Common myeloid progenitor, CD34-positive (primary cell): Measurements from ENCODE around the gene MARS1.

Source experiments
- CTCF ChIA-PET: fragments of 350-600 bp; sonication (Branson Sonifier 250); formaldehyde crosslinking; loops from one replicate; lab custom pipeline; 2021; ENCODE audit warnings: antibody characterized with exemption; lab: Charles Lee
- POLR2A ChIA-PET: fragments of 350-600 bp; sonication (Branson Sonifier 250); formaldehyde crosslinking; loops from one replicate; lab custom pipeline; 2021; ENCODE audit warnings: antibody characterized with exemption; lab: Charles Lee
- DNase-seq, 3 donors: peaks; one replicate each; pipeline versions ENCODE4 v3.0.0 to v3.0.0-alpha.2; 2013
- H3K27ac ChIP-seq, 2 experiments: 1 replicate in 1 of 2; 2 replicates in 1 of 2; pipeline ENCODE4 v1.7.0; 2013; ENCODE audit warnings: inconsistent platforms in 2 of 2, low read length in 2 of 2, mild to moderate bottlenecking in 2 of 2, low read depth in 1 of 2, moderate library complexity in 1 of 2; ENCODE audit not compliant: severe bottlenecking in 2 of 2, insufficient read depth in 1 of 2, poor library complexity in 1 of 2
- H3K27me3 ChIP-seq, 5 experiments: replicated peaks in 2 of 5; 1 replicate in 3 of 5; 2 replicates in 2 of 5; pipeline versions ENCODE4 v1.6.1 to v1.7.0; 2013; ENCODE audit warnings: low read length in 4 of 5, mild to moderate bottlenecking in 2 of 5, moderate library complexity in 2 of 5, inconsistent platforms in 1 of 5; ENCODE audit not compliant: insufficient read depth in 5 of 5, control insufficient read depth in 4 of 5
- H3K36me3 ChIP-seq, 4 experiments: 1 replicate in 2 of 4; 2 replicates in 2 of 4; pipeline versions ENCODE4 v1.6.1 to v1.7.0; 2013; ENCODE audit warnings: low read length in 3 of 4, control low read depth in 1 of 4, mild to moderate bottlenecking in 1 of 4; ENCODE audit not compliant: control insufficient read depth in 4 of 4, insufficient read depth in 4 of 4
- H3K4me1 ChIP-seq, 4 experiments: 1 replicate in 3 of 4; 2 replicates in 1 of 4; pipeline versions ENCODE4 v1.6.1 to v1.7.1; 2013; ENCODE audit warnings: low read length in 3 of 4, mild to moderate bottlenecking in 3 of 4, control low read depth in 1 of 4, inconsistent platforms in 1 of 4, moderate library complexity in 1 of 4; ENCODE audit not compliant: control insufficient read depth in 4 of 4, insufficient read depth in 4 of 4; ENCODE audit errors: control extremely low read depth in 1 of 4
- H3K4me3 ChIP-seq, 7 experiments: 1 replicate in 4 of 7; 2 replicates in 3 of 7; pipeline versions ENCODE4 v1.5.1 to v1.7.0; 2013; ENCODE audit warnings: mild to moderate bottlenecking in 7 of 7, low read length in 6 of 7, moderate library complexity in 6 of 7, inconsistent platforms in 2 of 7, low read depth in 2 of 7, control low read depth in 1 of 7; ENCODE audit not compliant: insufficient read depth in 4 of 7, control insufficient read depth in 1 of 7; ENCODE audit errors: extremely low read depth in 1 of 7
- H3K9me3 ChIP-seq, 5 experiments: 1 replicate in 4 of 5; 2 replicates in 1 of 5; pipeline versions ENCODE4 v1.6.1 to v1.7.1; 2013; ENCODE audit warnings: low read length in 4 of 5, mild to moderate bottlenecking in 2 of 5, inconsistent platforms in 1 of 5, low read depth in 1 of 5, moderate library complexity in 1 of 5; ENCODE audit not compliant: control insufficient read depth in 4 of 5, insufficient read depth in 2 of 5; ENCODE audit errors: control extremely low read depth in 1 of 5
- WGBS: methylation state at CpG from one replicate; pipeline ENCODE4 v1.1.5; 2013; ENCODE audit not compliant: insufficient coverage; 5-methylcytosine and 5-hydroxymethylcytosine counted together

MARS1 gene

DNA sequence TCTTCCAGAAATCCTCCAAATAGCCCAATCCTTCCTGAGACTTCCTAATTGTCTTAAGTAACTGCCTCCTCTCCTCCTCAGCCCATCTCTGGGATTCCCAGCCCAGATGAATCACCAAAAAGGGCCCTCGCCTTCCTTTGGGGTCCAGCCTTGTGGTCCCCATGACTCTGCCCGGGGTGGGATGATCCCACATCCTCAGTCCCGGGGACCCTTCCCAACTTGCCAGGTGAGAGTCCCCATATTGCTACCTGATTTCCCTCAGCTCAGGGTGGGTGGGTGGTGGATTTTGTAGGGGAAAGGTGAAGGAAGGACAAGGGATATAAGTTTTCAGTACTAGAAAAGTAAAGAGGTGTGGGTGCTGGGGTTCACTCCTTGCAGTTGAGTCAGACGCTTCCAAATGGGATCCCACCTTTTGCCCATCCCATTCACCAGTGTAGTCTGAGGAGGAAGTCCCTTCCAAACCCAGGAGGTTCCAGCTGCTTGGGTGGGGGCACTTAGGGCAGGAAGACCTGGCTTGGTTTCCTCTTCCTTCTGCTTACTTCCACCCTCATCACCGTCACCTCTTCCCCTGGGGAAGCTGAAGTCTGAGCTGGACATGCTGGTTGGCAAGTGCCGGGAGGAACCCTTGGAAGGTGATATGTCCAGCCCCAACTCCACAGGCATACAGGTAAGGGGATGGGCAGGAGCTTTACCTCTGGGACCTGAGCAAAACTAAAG is 22.7 kb upstream of the MARS1 start:
- peaks cover 4 to 25% (median 21%) of the 10 kb centered on the region in 4 experiments for H3K4me1 ChIP-seq
- WGBS: 80% methylated on average over 2 of the region's 6 CpGs
- no peaks in the 10 kb centered on the region for H3K9me3 ChIP-seq
- H3K27me3 ChIP-seq: peaks cover 0 to 12% (median 4%) of the 10 kb centered on the region in 5 experiments
- no peak for DNase-seq
- H3K36me3 ChIP-seq: peaks cover 0 to 22% (median 16%) of the 10 kb centered on the region in 4 experiments
- ChIA-PET POLR2A (interaction anchor here (1.6 kb wide), 1 partner anchor 11 kb away, joined by 4 read pairs; no protein-coding TSS in a partner anchor), CTCF (interaction anchor here (1.2 to 9.9 kb wide), 4 partner anchors 9 to 30 kb away, joined by 4 to 184 read pairs (median 8); partner anchors contain the start of genes ARHGAP9 and INHBE)
- H3K27ac ChIP-seq: no peak overlapping the region
- no peak overlapping the region for H3K4me3 ChIP-seq

DNA sequence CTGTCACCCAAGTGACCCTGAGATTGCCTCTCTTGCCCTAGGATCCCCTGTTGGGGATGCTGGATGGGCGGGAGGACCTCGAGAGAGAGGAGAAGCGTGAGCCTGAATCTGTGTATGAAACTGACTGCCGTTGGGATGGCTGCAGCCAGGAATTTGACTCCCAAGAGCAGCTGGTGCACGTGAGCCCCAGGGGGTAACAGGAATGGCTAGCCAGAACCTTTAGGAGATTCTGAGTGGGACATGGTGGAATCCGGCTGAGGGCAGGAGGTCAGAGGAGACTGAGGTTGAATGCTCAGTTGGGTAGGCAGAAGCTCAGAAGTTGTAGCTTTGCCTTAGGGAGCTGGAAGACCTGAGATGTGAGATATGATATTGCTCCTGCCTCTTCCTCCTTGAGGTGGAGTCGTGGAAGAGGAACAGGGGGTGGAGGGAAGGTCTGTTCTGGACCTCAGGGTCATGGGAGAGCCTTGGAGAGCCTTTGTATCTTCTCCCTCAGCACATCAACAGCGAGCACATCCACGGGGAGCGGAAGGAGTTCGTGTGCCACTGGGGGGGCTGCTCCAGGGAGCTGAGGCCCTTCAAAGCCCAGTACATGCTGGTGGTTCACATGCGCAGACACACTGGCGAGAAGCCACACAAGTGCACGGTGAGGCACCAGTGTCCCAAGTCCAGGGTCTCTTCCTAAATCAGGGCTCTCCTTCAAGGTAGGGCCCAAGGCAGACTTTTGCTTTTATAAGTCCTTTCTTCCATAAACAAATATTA is 21.9 kb upstream of the MARS1 start:
- POLR2A ChIA-PET: interaction anchor here (1.6 kb wide), 1 partner anchor 10 kb away, joined by 4 read pairs; no protein-coding TSS in a partner anchor

DNA sequence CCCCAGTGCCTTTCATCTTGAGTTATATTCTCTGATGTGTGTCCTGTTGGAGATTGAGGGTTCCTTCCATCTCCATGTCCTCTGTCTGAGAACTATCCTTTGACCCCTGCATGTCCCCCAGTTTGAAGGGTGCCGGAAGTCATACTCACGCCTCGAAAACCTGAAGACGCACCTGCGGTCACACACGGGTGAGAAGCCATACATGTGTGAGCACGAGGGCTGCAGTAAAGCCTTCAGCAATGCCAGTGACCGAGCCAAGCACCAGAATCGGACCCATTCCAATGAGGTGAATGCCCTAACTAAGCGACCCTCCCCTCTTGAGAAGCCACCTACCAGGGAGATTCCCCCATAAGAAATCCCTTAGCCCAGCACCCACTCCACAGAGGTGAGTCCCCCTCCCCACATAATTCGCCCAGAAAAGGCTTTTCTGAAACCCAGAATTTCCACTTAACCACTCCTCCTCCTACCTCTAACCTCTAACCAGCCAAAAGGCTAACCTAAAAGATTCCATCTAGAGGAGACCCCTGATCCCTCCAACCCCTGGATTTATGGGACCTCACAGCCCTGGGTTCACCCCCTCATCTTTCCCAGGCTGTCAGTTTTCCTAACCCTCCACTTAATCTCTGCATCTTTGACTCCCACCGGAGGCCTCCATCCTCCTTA is 20.5 kb upstream of the MARS1 start:
- Histone ChIP-seq H3K4me3 (no peak overlapping the region), H3K27me3 (no peaks in the 10 kb centered on the region), H3K4me1 (peaks cover 0 to 7% (median 2%) of the 10 kb centered on the region in 4 experiments), H3K36me3 (peaks cover 9 to 43% (median 33%) of the 10 kb centered on the region in 4 experiments), H3K9me3 (no peaks in the 10 kb centered on the region), H3K27ac (no peak overlapping the region)
- DNase-seq: no peak
- 95% methylated on average over 10 of the region's 12 CpGs for WGBS
- CTCF ChIA-PET: interaction anchor here (1.6 to 16.7 kb wide), 4 partner anchors 5 to 12 kb away, joined by 5 to 184 read pairs (median 98); partner anchors contain the start of genes ARHGAP9, GLI1 and INHBE
- POLR2A ChIA-PET: no interaction called here

More for the DNA sequence above, 21.9 kb upstream of the MARS1 start:
- peaks cover 0 to 5% (median 2%) of the 10 kb centered on the region in 5 experiments for H3K27me3 ChIP-seq
- peaks cover 2 to 18% (median 14%) of the 10 kb centered on the region in 4 experiments for H3K4me1 ChIP-seq
- H3K9me3 ChIP-seq: no peaks in the 10 kb centered on the region
- no peak overlapping the region for H3K4me3 ChIP-seq
- H3K27ac ChIP-seq: no peak overlapping the region
- no peak for DNase-seq
- WGBS: 91% methylated on average over 11 of the region's 14 CpGs
- peaks cover 0 to 29% (median 21%) of the 10 kb centered on the region in 4 experiments for H3K36me3 ChIP-seq
- CTCF ChIA-PET: interaction anchor here (0.6 to 9.9 kb wide), 5 partner anchors 10 to 30 kb away, joined by 3 to 184 read pairs (median 5); partner anchors contain the start of genes ARHGAP9 and INHBE

DNA sequence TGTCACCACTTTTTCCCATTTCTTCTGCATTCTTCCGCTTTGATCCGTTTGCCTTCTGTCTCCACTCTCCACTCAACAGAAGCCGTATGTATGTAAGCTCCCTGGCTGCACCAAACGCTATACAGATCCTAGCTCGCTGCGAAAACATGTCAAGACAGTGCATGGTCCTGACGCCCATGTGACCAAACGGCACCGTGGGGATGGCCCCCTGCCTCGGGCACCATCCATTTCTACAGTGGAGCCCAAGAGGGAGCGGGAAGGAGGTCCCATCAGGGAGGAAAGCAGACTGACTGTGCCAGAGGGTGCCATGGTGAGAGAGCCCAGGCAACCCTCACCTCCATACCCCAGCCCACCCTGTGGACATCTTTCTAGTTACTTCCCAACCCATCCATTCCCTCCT is 20.0 kb upstream of the MARS1 start:
- DNase-seq: no peak
- POLR2A ChIA-PET: no interaction called here
- CTCF ChIA-PET: interaction anchor here (1.6 to 16.7 kb wide), 2 partner anchors 6 to 9 kb away, joined by 5 to 184 read pairs; partner anchors contain the start of gene GLI1
- H3K9me3 ChIP-seq: no peaks in the 10 kb centered on the region
- H3K4me1 ChIP-seq: peaks cover 0 to 1% (median 0%) of the 10 kb centered on the region in 4 experiments
- H3K27ac ChIP-seq: no peak overlapping the region
- no peaks in the 10 kb centered on the region for H3K27me3 ChIP-seq
- peaks cover 14 to 49% (median 38%) of the 10 kb centered on the region in 4 experiments for H3K36me3 ChIP-seq
- no peak overlapping the region for H3K4me3 ChIP-seq
- 98% methylated on average over 11 of the region's 11 CpGs for WGBS

DNA sequence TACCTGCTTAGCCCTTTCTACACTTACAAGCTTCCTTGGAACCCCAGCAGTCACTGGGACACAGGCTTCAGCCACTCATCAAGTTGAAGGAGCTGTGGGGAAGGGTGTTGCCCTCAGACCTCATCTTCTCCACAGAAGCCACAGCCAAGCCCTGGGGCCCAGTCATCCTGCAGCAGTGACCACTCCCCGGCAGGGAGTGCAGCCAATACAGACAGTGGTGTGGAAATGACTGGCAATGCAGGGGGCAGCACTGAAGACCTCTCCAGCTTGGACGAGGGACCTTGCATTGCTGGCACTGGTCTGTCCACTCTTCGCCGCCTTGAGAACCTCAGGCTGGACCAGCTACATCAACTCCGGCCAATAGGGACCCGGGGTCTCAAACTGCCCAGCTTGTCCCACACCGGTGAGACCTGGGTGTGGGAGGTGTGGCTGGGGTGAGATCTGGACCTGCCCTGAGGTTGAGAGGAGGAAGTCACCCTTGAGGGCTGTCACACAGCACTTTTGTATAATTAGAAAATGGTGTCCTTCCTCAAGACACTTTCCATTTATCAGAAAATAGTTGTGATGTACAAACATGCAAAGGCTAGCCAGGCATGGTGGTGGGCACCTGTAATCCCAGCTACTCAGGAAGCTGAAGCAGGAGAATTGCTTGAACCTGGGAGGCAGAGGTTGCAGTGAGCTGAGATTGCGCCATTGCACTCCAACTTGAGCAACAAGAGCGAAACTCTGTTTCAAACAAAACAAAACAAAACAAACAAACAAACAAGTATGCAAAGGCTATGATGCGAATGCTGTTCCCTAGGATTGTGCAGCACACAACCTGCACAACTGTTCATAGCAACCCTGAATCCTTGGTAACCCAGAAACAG is 18.3 kb upstream of the MARS1 start:
- DNase-seq: no peak
- Histone ChIP-seq H3K4me3 (no peak overlapping the region), H3K9me3 (no peaks in the 10 kb centered on the region), H3K27ac (no peak overlapping the region), H3K36me3 (peaks cover 20 to 63% (median 51%) of the 10 kb centered on the region in 4 experiments), H3K27me3 (no peaks in the 10 kb centered on the region), H3K4me1 (peaks cover 0 to 3% (median under 1%) of the 10 kb centered on the region in 4 experiments)
- WGBS: 90% methylated on average over 9 of the region's 10 CpGs
- CTCF ChIA-PET: interaction anchor here (1.0 to 16.7 kb wide), 4 partner anchors 7 to 76 kb away, joined by 3 to 184 read pairs (median 6); partner anchors contain the start of genes ARHGAP9 and GLI1
- POLR2A ChIA-PET: interaction anchor here (0.7 to 0.8 kb wide), 2 partner anchors 10 to 13 kb away, joined by 3 read pairs; partner anchors contain the start of gene ARHGAP9
